ENCODE results near the gene ZMYND10.
A peak's percentile ranks its signal among the peaks of the same experiment; 100 is the strongest.

Gene ZMYND10

GRCh38 chr3:50345586-50346234, at the start of gene ZMYND10:
TSS of gene ZMYND10 (minus strand) at chr3:50345732. CDS start at chr3:50345579, 153 bp downstream.
- peak; percentile 52 for DNase-seq (ENCODE audit: extremely low read depth in 1 of 2, low read depth in 1 of 2)

- DNase-seq (ENCODE audit: extremely low read depth in 1 of 2, low read depth in 1 of 2) = no peak
Observed at GRCh38 chr3:50393061-50393460, 47.5 kb upstream of the ZMYND10 start.

- DNase-seq (ENCODE audit: extremely low read depth in 1 of 2, low read depth in 1 of 2) = no peak
Observed at GRCh38 chr3:50392101-50392715, 46.7 kb upstream of the ZMYND10 start.

- DNase-seq (ENCODE audit: extremely low read depth in 1 of 2, low read depth in 1 of 2) = no peak
Observed at GRCh38 chr3:50390508-50391224, 45.1 kb upstream of the ZMYND10 start.

DNA sequence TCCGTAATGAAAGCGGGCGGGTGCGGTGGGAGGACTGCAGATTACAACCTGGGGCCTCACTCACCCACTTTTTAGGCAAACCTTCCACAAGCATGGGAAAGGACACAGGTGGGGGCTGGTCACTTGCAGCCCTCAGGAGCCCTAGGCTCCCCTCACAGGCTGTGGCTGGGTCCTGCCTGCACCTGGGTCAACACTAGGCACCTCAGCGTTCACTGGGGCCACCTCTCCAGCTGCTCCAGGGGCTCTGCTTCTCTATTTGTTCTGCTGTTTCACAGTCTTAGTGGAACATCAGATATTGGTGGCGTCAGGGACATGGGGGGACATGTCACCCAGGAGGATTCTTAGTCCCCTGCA, 43.9 kb upstream of the ZMYND10 start:
- DNase-seq (ENCODE audit: extremely low read depth in 1 of 2, low read depth in 1 of 2) = no peak

DNA sequence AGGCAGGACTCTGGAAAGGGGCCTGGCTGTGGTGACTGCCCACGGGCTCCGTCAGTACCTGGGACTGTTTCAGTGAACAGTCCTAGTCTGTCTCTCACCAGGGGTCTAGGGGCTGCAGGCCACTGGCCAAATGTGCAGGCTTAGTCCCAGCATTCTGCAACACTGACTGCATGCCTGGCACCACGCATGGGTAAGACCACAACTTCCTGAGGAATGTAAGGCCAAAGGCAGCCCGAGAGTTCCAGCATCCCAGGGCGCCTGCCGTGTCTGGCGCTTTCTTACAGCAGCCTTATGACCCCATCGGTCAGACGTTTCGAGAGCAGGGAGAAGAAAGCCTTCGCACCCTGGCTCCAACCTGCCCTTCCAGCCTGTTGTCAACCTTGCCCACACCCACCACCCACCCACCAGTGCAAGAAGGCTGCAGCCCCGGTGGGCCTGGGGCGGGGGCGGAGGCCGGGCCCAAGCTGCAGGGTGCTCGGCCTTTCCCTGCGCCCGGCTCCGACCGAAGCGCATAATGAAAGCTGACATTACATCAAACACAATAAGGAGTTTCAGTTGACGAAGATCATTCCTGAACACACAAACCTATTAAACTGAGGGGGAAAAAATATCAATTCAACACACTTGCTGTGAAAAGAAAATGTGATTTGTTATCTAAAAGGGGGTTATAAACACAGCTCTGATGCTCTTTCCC, 43.3 kb upstream of the ZMYND10 start:
- no peak for DNase-seq (ENCODE audit: extremely low read depth in 1 of 2, low read depth in 1 of 2)

DNA sequence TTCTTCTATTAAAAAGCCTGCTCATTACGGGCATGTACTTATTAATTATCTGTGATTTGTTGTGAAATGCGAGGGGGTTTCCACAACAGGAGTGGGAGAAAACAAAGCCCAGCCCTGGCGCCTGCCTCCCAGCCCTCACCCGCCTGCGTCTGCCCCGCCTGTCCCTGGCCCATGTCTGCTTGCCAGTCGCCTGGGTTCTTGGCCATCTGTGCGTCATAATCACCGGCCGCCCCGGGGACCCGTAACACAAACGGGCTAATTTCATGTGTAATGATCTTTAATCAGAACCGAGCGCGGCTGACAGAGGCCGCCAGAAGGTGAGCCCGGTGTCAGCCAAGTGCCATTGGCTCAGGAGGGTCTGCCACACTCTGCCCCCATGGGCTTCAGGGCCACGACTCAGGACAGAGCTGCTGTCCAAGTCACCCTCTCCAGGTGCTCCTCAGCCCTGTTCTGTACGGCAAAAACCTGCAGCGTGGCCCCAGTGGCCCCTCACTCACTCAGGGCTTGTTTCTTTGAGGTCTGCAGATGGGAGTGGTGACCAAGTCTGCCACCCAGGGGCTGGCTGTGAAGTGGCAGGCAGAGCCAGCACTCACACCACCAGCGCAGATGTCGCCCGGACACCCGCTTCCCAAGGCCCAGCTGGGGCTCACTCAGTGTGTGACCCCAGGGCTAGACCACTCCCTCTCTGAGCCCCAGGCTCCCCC, 42.6 kb upstream of the ZMYND10 start:
- no peak for DNase-seq (ENCODE audit: extremely low read depth in 1 of 2, low read depth in 1 of 2)

- no peak for DNase-seq (ENCODE audit: extremely low read depth in 1 of 2, low read depth in 1 of 2)
Observed at GRCh38 chr3:50385754-50386153, 40.2 kb upstream of the ZMYND10 start.

DNA sequence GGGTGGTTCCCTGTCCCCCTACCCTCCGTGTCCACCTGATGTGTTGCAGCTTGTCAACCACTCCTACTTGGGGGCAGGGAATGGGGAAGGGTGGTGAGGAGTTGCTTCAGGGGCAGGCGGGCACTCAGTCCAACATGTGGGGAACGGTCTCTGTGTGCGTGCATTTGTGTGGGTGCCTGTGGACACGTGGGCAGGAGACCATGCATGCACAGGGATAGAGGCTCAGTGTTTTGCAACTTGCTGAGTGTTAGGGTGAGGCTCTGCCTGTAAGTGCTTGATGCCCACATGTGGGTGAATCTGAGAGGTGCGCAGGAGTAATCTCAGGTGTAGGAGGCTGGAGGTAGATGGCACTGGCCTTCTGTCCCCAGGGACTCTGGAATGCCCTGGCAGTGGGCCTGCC, 38.2 kb upstream of the ZMYND10 start:
- DNase-seq (ENCODE audit: extremely low read depth in 1 of 2, low read depth in 1 of 2) = no peak

GRCh38 chr3:50382722-50383121, 37.2 kb upstream of the ZMYND10 start:
- DNase-seq (ENCODE audit: extremely low read depth in 1 of 2, low read depth in 1 of 2) = no peak

GRCh38 chr3:50381383-50381782, 35.9 kb upstream of the ZMYND10 start:
- DNase-seq (ENCODE audit: extremely low read depth in 1 of 2, low read depth in 1 of 2) = no peak

DNA sequence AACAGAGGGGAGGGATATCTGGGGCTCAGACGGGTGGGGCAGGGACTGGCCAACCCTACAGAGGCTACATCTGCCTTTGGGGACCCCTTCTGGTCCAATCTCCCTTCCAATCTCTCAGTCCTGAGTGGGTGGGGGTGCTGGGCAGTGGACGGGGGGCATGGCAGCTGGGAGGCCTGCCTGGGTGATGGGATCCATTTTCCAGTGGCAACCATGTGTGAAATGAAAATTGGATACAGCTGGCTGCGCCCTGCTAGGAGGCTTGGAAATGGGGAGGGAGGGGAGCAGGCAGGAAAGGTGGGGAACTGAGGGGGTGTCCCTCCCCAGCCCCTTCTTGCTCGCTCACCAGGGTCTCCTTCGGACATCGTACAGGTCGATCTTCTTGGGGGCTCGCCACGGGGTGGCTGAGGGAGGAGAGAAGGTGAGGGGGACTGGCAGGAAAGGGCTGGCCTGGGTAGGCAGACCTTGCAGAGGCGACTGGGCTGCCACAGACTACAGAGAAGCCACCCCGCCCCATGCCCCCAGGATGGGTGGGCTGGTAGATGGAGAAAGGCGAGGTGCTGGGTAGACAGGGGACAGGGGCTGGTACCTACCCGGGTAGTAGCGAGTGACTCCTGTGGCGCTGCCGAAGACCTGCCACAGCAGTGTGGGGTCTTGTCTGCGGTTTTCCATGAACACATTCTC, 35.0 kb upstream of the ZMYND10 start:
- DNase-seq (ENCODE audit: extremely low read depth in 1 of 2, low read depth in 1 of 2) = no peak

- DNase-seq (ENCODE audit: extremely low read depth in 1 of 2, low read depth in 1 of 2) = no peak
Observed at GRCh38 chr3:50378757-50379156, 33.2 kb upstream of the ZMYND10 start.

- no peak for DNase-seq (ENCODE audit: extremely low read depth in 1 of 2, low read depth in 1 of 2)
Observed at GRCh38 chr3:50378024-50378423, 32.5 kb upstream of the ZMYND10 start.

- no peak for DNase-seq (ENCODE audit: extremely low read depth in 1 of 2, low read depth in 1 of 2)
Observed at GRCh38 chr3:50375258-50375931, 29.9 kb upstream of the ZMYND10 start.

- DNase-seq (ENCODE audit: extremely low read depth in 1 of 2, low read depth in 1 of 2) = no peak
Observed at GRCh38 chr3:50374363-50375257, 29.1 kb upstream of the ZMYND10 start.

DNA sequence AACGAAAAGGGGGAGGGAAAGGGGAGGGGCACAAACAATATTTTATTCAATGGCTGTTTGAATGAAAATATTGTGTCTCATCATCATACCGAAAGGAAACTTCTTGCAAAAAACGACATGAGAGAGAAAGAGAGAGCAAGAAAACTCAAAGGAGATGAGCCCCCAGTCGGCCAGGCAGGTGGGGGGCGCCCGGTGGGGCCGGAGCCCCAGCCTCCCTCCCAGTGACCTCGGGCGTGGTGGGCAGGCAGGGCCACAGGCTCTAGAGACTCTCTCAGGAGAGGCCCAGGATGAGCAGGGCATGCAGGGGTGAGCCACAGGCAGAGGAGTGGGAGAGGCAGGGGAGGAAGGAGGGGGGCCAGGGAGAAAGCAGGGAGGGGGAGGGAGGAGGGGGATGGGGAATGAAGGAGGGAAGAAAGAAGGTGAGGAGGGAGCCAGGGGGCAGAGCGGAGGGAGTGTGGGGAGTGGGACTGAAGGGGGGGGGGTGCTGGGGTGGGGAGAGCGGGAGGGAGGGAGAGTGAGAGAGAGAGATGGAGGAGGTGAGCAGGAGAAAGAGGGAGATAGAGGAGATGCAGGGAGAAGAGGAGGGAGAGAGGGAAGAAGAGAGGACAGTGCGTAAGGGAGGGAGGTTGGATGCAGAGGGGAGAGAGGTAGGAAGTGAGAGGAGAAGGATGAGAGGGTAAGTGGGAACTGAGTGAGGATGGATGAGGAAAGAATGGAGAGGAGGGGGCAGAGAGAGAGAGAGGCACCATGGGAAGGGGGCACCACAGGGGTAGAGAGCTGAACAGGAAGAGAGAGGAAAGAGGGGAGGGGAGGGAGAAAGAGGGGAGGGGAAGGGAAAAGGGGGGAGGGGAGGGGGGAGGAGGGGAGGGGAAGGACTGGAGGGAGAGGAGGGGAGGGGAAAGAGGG, 27.9 kb upstream of the ZMYND10 start:
- no peak for DNase-seq (ENCODE audit: extremely low read depth in 1 of 2, low read depth in 1 of 2)

DNA sequence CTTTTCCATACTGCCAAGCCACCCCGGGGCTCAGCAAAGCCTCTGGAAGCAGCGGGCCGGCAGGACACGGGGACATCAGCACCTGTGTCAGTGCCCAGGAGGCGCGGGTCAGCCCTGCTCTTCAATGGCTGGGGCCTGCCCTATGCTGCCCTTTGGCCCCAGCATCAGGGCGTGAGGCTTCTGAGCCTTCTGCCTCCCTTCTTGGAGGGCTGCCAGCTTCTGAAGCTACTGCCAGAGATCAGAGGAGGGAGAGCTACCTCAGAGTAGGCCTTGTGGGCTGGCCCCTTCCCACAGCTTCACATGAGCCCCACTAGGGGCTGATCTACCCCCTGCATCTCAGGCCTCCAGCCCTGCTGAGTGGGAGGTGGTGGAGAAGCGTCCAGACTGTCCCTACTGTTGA, 26.8 kb upstream of the ZMYND10 start:
- DNase-seq (ENCODE audit: extremely low read depth in 1 of 2, low read depth in 1 of 2) = no peak
